HS-27A (cell line): ENCODE results near the gene AGFG2.
"Not testable (repeated sequence)": the region's sequence is repeated elsewhere in the genome, so short reads cannot be mapped to it uniquely, and the experiment has no call there.

Experiments used
- DNase-seq: peaks from one replicate; pipeline ENCODE4 v3.0.0-alpha.2; 2012; ENCODE audit warnings: low read depth, missing footprints

The AGFG2 gene

DNA sequence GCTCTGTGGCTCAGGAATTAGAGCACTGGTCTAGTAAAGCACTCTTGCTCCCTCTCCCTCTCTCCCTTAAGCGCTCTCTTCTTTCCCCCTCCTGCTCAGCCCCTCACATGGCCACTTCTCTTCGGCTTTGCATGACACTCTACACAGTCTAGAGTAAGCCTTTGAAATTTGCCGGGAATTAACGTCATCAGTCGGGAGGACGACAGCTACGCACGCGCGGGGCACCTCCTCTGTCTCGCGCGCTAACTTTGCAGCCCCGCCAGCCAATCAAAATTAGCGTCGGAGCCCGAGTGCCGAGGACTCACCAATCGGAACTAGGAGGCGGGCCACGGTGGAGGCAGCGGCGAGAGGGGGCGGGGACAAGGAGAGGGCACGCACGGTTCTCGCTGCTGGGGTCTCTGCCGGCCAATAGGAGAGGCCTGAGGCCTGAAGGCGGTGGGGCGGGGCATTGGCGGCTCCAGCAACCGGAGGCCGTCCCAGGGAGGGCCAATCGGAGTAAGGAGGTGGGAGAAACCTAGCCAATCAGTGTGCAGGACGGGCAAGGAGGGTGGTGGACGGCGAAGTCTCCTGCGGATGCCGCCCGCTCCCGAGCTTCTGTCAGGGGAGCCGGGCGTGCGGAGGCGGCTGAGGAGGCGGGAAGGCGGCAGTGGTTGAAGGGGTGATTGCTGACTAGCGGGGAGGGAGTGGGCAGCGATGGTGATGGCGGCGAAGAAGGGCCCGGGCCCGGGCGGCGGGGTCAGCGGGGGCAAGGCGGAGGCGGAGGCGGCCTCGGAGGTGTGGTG, at the start of gene AGFG2:
Gene AGFG2 (plus strand): TSS at position 550 of the 782 bp plus-strand sequence. CDS start 144 bp downstream, at position 694.
- peak; percentile 84 for DNase-seq

DNA sequence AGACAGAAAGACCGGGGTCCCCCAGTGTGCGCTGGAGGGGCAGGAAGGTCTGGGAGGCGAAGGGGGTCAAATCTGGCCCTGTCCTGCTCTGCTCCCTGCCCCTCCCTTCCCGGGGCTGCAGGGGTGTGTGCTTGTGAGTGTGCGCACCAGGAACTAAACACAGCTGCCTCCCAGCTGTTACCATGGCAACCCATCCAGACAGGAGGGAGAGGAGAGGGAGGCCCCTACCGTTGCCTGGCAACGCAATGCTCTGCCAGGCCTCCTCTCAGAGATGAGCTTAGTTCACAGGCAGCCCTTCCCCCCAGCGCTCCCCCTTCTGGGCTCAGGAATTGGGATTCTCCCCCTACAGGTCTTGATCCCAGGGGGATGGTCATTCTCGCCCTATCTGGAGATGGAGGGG, 49.2 kb upstream of the AGFG2 start:
- no peak for DNase-seq

- DNase-seq: no peak
These were observed 48.4 kb upstream of the AGFG2 start for GRCh38 chr7:100490483-100491191.

GRCh38 chr7:100491192-100491578, 47.8 kb upstream of the AGFG2 start:
- no peak for DNase-seq

DNA sequence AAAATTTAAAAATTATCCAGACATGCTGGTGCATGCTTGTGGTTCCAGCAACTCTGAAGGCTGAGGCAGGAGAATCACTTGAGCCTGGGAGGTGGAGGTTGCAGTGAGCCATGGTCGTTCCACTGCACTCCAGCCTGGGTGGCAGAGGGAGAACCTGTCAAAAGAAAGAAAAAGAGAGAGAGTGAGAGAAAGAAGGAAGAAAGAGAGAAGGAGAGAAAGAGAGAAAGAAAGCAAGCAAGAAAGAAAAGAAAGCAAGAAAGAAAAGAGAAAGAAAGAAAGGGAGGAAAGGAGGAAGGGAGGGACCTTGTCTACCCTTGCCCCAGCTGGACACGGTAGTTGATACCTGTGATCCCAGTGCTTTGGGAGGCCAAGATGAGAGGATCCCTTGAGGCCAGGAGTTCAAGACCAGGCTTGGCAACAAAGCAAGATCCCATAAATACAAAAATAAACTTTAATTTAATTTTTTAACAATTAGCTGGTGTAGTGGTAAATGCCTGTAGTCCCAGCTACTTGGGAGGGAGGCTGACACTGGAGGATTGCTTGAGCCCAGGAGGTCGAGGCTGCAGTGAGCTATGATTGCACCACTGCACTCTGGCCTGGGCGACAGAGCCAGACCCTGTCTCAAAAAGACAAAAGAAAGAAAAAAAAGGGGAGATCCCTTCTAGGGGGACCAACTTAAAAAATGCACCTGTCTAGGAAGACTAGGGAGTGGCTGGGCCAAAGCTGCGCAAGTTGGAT, 46.1 kb upstream of the AGFG2 start:
- no peak for DNase-seq

DNA sequence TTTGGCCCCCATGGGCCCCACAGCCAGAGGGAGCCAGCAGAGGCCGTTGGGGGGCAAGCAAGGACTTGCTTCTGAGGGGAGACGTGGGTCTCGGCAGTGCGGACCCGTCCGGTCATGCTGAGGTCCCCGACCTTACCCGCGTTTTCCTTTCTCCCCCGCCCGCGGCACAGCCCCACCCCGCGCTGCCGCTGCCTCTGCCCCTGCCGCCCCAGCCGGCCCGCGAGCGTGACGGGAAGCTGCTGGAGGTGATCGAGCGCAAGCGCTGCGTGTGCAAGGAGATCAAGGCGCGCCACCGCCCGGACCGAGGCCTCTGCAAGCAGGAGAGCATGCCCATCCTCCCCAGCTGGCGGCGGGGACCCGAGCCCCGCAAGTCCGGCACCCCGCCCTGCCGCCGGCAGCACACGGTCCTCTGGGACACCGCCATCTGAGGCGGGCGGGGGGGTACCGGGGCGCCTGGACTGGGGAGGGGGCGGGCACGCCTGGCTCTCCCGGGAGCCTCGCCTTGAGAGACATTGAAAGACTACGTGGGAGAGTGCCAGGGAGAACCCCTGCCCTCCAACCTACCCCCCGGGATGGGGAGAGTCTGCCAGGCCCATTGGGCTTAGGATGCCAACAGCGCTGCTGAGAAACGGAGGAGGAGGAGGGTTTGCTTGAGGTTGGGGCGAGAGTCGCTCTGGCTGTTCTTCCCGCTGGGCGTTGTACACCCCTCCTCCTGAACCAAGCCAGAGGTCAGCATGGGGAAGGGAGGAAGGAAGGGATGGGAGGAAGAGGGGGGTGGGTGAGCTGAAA, 45.3 kb upstream of the AGFG2 start:
- DNase-seq: no peak

DNA sequence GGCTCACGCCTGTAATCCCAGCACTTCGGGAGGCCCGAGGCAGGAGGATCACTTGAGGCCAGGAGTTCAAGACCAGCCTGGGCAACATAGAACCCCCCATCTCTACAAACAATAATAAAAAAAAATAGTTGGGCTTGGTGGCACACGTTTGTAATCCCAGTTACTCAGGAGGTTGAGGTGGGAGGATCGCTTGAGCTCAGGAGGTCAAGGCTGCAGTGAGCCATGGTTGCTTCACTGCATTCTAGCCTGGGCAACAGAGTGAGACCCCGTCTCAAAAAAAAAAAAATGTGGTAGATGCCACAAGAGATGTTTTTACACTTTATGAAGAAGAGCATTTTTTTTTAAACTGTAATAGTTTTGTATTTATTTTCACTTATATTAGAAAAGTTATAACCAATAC, 42.5 kb upstream of the AGFG2 start:
- no peak for DNase-seq

DNA sequence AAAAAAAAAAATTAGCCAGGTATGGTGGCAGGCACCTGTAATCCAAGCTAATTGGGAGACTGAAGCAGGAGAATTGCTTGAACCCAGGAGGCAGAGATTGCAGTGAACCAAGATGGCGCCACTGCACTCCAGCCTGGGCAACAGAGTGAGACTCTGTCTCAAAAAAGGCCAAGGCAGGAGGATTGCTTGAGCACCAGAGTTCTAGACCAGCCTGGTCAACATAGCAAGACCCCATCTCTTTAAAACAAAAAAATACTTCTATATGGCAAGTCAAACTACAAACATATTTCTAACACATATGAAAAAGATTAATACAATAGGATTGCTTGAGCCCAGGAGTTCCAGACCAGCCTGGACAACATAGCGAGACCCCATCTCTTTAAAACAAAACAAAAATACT, 38.3 kb upstream of the AGFG2 start:
- not testable (repeated sequence) for DNase-seq

GRCh38 chr7:100504031-100504430, 35.0 kb upstream of the AGFG2 start:
- DNase-seq: not testable (repeated sequence)

DNA sequence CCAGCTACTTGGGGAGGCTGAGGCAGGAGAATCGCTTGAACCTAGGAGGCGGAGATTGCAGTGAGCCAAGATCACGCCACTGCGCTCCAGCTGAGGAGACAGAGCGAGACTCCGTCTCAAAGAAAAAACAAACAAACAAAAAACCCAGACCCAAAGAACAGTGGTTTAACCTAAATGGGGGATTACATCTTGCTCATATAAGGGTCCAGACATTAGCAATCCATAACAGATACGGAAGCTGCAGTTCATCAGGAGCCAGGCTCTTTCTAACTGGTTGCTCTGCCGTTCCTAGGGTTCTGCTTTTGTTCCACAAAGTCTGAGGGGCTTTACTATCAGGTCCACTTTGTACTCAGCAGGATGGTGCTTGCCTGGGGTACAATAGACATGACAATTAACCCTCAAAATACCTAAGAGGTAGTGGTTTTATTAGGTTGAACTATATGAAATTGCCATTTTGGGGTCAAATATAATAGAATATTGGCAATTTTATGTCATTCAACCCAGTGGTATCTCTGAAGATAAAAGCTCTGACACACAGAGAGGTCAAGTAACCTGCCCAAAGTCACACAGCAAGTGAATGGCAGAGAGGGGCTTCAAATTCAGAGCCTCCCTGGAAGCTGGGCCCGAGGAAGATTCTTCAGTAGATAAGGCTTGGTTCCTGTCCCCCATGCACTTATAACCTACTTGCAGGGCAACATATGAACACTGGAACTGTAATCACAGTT, 34.0 kb upstream of the AGFG2 start:
- no peak for DNase-seq

DNA sequence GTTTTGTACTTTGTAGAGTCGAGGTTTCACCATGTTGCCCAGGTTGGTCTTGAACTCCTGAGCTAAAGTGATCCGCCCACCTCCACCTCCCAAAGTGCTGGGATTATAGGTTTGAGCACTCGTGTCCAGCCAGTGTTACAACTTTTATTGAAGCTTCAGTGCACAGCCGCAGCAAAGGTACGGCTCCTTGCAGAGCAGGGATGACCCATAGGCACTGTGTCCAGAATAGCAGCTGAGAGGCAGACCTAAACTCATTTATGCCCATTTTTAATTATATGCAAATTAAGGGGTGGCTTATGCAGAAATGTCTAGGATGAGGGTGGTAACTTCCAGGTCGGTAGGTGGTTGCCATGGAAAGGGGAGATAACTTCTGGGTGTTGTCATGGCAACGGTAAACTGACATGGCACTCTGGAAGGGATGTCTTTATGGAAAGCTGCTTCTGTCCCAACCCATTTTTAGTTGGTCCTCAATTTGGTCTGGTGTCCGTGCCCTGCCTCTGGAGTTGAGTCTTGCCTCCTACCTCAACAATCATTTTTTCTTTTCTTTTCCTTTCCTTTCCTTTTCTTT, 32.6 kb upstream of the AGFG2 start:
- no peak for DNase-seq

DNA sequence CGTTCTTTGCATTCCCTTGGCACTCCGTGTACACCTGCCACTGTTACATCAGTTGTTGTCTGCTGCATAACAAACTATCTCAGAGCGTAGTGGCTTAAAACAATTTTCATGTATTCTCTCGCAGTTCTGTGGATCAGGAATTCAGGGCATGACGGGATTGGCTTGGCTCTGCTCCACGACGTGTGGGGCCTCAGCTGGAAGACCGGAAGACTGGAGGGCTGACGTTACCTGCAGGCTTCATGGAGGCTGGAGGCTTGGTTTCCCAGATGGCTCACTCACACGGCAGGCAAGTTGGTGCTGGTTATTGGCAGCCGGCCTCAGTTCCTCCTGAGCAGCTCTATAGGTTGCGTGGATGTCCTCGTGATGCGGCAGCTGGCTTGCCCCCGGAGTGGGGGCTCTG, 29.8 kb upstream of the AGFG2 start:
- no peak for DNase-seq

- DNase-seq: no peak
These were observed 28.4 kb upstream of the AGFG2 start for GRCh38 chr7:100510437-100511239.

DNA sequence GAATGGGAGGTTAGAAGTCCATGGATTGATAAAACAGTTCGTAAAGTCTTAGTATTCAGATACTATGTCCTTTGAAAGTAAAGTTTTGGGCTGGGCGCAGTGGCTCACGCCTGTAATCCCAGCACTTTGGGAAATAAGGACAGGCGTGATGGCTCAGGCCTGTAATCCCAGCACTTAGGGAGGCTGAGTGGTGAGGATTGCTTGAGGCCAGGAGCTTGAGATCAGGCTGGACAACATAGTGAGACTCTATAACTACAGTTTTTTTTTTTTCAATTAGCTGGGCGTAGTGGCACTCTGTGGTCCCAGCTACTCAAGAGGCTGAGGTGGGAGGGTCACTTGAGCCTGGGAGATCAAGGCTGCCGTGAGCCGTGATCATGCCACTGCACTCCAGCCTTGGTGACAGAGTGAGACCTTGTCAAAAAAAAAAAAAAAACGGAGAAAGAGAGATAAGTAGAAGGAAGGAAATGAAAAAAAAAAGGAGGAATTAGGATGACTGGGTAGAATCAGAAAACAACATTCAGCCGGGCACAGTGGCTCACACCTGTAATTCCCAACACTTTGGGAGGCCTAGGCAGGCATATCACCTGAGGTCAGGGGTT, 25.7 kb upstream of the AGFG2 start:
- DNase-seq: no peak

- no peak for DNase-seq
These were observed 23.9 kb upstream of the AGFG2 start for GRCh38 chr7:100515072-100515532.

GRCh38 chr7:100516135-100516812, 22.7 kb upstream of the AGFG2 start:
- no peak for DNase-seq

GRCh38 chr7:100517305-100517704, 21.7 kb upstream of the AGFG2 start:
- DNase-seq: no peak

DNA sequence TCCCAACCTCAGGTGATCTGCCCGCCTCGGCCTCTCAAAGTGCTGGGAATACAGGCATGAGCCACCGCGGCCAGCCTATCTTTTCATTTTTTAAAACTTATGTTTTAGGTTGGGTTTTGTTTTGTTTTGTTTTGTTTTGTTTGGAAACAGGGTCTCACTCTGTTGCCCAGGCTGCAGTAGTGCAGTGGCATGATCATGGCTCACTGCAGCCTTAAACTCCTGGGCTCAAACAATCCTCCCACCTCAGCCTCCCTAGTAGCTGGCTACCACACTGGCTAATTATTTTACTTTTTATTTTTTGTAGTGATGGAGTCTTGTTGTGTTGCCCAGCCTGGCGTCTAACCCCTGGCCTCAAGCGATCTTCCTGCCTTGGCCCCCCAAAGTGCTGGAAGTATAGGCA, 19.4 kb upstream of the AGFG2 start:
- no peak for DNase-seq

- no peak for DNase-seq
These were observed 18.9 kb upstream of the AGFG2 start for GRCh38 chr7:100520138-100520537.
